H4 (cell line): ENCODE data around the gene UBE2H. TPM values are rescaled to one million over a fixed set of nuclear protein-coding genes. Genes with fewer than 3 reads are reported as not detected.
A peak's percentile ranks its signal among the peaks of the same experiment; 100 is the strongest.
"Not testable (repeated sequence)": the region's sequence is repeated elsewhere in the genome, so short reads cannot be mapped to it uniquely, and the experiment has no call there.

Experiments
- DNase-seq: peaks from one replicate; pipeline ENCODE4 v3.0.0-alpha.2; 2015; ENCODE audit warnings: low spot score
- total RNA-seq: library from RNA; depleted of rRNA; stranded (reverse); fragments of >200 nt; shearing (Covaris generic); gene quantifications from 2 replicates; pipeline ENCODE4 v1.2.3, GENCODE V29; 2014; rRNA removed

Gene UBE2H
- total RNA-seq, result 26.2 and 32.5 TPM in 2 replicates

DNA sequence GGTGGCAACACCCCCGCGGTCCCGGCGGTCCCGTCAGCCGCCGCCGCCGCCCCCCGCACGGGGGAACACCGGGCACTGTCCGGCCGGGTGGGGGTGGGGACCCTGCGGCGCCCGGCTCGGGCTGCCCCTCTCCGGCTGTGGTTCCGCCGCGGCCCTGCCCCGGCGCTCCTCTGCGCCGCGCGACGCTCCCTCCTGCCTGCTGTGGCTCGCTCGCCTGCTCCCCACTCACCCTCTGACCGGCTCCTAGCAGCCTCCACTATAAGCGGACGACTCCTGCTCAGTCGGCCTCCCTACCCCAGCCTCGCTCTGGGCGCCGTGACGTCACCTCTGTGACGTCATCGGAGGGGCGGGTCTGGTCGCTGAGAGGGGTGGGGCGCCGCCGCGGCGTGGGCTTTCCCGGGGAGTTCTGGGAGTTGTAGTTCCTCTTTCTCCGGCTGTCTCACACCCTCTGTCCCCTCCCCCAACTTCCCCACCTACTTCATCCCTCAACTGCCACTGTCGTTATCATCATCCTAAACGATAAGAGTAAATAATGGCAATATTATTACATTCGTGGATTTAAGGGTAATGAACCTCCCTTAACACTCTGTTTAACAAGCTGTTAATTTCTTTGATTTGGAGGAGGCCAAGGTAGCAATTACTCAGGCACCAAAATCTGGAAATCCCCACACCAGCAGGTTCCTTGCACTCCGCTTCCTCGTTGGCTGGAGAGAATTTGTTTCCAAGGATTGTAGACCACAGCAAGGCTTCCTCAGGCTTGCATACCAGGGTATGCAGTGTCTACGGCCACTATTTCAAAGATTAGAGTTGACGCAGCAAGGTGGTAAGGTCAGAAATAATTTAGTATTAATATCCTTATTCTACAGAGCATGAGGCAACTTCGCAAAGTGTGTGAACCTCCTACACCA lies at the start of gene UBE2H:
Gene UBE2H, minus strand, starts transcription at position 308 of the 908 bp plus-strand sequence. CDS start 405 bp downstream, outside the sequence.
- peak; percentile 80 for DNase-seq

DNA sequence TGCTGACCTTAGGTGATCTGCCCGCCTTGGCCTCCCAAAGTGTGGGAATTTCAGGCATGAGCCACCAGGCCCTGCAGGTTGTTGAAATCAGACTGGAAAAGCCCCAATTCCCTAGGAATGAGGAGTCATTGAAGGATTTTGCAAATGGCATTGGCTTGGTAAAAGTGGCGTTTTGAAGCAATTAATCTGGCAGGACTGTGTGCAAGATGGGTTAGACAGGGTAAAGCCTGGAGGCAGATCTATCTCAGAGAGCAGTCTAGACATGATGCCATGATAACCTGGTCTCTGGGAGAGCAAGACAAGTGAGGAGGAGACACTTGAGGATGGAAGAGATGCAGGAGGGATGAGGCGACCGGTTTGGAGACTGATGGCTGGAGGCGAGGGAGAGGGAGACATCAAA lies 45.7 kb upstream of the UBE2H start:
- DNase-seq, result no peak

DNA sequence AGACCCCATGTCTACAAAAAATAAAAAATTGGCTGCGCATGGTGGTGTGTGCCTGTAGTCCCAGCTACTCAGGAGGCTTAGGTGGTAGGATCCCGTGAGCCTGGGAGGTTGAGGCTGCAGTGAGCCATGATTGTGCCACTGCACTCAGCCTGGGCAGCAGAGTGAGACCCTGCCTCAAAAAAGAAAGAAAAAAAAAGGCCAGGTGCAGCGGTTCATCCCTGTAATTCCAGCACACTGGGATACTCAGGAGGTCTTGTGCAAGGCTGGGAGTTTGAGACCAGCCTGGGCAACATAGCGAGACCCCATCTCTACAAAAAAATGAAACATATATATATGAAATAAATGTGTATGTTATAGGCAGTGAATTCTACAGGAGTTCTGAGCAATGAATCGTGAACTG lies 44.5 kb upstream of the UBE2H start:
- no peak for DNase-seq

GRCh38 chr7:129993275-129993674 lies 40.5 kb upstream of the UBE2H start:
- peak; percentile 50 for DNase-seq

DNA sequence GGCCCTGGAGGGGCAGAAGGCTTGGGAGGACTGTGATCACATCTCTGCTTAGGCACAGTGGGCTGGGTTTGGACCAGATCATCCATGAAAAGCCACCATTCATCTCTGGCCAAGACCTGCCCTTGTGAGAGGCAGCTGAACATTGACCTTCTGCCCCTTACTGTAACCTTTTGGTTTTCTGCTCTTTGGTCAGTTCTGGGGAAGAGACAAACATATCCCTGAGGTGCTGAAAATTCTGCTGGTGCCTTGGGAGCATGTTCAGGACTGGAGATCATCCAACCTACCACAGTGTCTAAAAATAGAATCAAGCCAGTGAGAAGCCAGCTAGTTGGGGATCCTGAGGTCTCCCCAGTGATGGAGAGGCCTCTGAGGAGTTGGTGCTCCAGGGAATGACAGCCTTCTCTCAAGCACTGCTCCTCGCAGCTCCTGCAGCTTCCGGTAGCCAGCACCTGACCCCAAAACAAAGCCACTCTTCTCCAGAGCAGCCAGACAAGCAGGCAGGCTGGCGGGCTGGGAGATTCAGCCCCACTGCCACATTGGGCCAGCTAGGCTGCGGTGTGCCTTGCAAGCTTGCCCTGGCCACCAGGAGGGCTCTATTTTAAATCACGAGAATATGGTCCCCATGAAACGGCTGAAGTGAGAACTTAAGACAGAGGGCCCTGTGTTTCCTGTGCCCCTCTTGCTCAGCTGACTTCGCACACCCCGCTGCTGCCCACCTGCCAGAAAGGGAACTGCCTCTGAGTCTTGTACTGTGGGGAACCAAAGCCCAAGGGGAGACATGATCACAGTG lies 37.8 kb upstream of the UBE2H start:
- DNase-seq, result no peak

- no peak for DNase-seq
These were observed 36.7 kb upstream of the UBE2H start for GRCh38 chr7:129989466-129989865.

- DNase-seq, result no peak
These were observed 33.8 kb upstream of the UBE2H start for GRCh38 chr7:129986600-129986999.

DNA sequence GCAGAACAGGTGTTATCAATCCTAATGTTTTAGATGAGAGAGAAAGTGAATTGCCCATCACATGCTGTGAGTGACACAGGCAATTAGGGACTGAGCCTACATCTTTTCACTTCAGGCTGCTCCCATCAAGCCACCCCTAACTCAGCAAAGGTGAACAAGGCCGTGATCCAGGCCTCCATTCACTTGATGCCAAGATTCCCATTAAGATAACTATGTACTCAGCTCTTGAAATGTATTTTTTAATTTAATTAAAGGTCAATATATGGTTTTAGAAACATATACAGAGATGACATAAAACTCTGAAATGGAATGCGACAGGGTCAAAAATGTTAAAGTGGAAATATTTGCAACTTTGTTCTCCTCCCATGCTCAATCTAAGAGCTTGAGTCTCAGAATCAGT lies 27.9 kb upstream of the UBE2H start:
- DNase-seq, result no peak

- no peak for DNase-seq
These were observed 22.5 kb upstream of the UBE2H start for GRCh38 chr7:129975309-129975708.

DNA sequence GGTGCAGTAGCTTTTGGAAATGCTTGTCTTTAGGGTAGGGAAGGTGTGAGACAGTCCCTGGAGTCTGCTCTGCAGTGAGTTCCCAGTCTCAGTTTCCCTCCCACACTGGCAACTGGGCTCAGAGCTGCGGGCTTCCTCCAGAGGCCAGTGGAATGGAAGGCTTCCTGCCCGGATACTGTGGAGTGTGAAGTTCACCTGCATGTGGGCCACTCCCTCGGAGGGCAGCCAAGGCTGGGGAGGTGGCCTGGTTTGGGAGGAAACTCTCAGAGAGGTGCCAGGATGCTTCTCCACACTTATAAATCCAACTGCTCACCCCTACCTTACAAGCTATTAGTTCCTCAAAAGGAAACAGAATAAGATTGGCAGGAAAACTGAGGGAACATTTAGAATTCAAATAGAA lies 18.1 kb upstream of the UBE2H start:
- DNase-seq, result no peak

- DNase-seq, result peak; percentile 83
These were observed 17.2 kb upstream of the UBE2H start for GRCh38 chr7:129969881-129970446.

DNA sequence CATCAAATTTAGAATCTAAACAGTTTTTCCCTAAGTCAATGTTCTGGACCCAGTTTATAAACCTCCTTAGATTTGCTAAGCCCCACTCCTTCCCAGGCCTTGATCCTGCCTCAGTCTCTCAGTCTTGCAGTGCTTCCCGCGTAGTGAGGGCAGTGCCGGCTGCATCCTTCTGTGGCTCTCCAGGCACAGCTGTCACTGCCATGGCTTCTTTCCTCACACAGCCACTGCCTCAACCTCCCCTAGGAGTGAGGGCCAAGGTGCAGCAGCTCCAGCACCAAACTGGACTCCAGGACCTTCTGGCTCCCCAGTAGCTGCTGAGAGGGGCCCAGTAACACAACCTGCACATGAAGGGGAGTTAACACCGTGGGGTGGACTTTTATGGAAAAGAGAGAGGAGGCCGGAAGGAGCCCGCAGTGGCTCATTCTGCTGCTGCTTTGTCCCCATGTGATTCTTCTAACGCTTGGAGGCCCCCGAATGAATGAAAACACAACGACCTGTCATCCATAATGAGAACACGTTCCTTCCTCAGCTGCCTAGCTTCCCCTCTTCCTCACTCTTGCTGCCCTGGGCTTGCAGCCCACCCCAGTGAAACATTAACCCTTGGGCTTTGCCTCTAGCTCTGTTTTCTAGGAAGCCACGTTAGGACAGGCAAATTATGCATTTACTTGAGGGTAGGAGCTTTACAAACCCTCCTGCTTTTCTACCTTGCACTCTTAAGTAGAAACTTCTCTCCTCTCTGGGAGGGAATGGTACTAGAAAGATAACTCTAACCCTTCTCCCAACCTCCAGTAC lies 16.0 kb upstream of the UBE2H start:
- no peak for DNase-seq

GRCh38 chr7:129960204-129960475 lies 7.4 kb upstream of the UBE2H start:
- not testable (repeated sequence) for DNase-seq

DNA sequence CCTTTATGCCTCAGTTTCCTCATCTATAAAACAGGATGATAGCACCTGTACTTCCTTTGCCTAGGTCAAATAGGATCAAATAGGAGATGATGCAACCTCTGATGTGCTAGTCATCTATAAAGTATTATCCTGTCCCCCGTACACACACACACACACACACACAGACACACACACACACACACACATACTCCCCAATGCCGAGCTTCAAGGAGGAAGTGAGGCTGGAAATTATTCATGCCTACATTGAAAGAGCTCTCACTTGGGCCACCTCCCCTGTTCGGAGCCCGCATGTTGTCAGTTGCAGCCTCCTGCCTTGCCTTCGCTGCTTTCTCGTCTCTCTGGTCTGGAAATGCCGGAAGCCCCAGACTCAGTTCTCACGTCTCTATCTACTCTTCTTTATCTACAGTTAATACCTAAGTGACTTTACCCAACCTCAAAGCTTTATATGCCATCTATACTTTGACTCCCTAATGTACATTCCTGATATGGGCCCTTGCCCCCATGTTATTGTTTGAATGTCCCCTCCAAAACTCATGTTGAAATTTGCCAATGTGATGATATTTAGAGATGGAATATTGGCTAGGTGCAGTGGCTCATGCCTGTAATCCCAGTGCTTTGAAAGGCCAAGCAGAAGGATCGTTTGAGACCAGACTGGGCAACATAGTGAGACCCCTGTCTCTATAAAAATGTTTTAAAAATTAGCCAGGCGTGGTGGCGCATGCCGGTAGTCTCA lies 6.9 kb upstream of the UBE2H start:
- no peak for DNase-seq

GRCh38 chr7:129958643-129959470 lies 6.1 kb upstream of the UBE2H start:
- peak; percentile 88 for DNase-seq

GRCh38 chr7:129955993-129956543 lies 3.3 kb upstream of the UBE2H start:
- no peak for DNase-seq

- no peak for DNase-seq
These were observed 591 bp downstream of the UBE2H start for GRCh38 chr7:129952086-129952652.

- no peak for DNase-seq
These were observed 1.3 kb downstream of the UBE2H start for GRCh38 chr7:129951226-129952085.

GRCh38 chr7:129950933-129951225 lies 1.9 kb downstream of the UBE2H start:
- no peak for DNase-seq
